ENCODE measurements around the gene EXOC4.

DNA sequence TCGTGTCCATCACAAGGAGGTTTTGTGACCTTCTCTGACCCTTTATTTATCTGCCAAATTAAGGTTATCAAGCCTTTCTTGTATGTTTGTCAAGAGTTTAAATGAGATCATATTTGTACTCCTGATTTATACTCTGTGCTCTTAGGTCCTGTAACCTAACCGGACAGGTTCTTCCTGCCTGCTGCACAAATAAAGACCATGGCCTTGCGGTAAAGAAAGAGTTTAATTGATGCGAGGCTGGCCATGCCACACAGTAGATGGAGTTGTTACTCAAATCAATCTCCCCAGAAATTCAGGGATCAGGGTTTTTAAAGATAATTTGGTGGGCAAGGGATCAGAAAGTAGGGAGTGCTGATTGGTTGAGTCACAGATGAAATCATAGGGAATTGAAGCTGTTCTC lies 794.8 kb downstream of the EXOC4 start:
- no peak for TF ChIP-seq POLR2A (IDR thresholded peaks at IDR 0.05)
- TF ChIP-seq, protein P1, sequence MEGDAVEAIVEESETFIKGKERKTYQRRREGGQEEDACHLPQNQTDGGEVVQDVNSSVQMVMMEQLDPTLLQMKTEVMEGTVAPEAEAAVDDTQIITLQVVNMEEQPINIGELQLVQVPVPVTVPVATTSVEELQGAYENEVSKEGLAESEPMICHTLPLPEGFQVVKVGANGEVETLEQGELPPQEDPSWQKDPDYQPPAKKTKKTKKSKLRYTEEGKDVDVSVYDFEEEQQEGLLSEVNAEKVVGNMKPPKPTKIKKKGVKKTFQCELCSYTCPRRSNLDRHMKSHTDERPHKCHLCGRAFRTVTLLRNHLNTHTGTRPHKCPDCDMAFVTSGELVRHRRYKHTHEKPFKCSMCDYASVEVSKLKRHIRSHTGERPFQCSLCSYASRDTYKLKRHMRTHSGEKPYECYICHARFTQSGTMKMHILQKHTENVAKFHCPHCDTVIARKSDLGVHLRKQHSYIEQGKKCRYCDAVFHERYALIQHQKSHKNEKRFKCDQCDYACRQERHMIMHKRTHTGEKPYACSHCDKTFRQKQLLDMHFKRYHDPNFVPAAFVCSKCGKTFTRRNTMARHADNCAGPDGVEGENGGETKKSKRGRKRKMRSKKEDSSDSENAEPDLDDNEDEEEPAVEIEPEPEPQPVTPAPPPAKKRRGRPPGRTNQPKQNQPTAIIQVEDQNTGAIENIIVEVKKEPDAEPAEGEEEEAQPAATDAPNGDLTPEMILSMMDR (IDR thresholded peaks at IDR 0.05) = no peak
- TF ChIP-seq EP300 (IDR thresholded peaks at IDR 0.05) = no peak

Data from ovary (tissue), 3 donors.